Measurements from ENCODE around the gene SYT2. TPM values are rescaled to one million over a fixed set of nuclear protein-coding genes. Genes with fewer than 3 reads are reported as not detected.
A peak's percentile ranks its signal among the peaks of the same experiment; 100 is the strongest.
"Not testable (repeated sequence)": the region's sequence is repeated elsewhere in the genome, so short reads cannot be mapped to it uniquely, and the experiment has no call there.

The SYT2 gene
- total and polyA plus RNA-seq, 11 donors: 0.03 to 0.09 (median 0.06) TPM; not detected in 6

- Histone ChIP-seq H3K9me3 (no peaks in the 10 kb centered on the region), H3K27me3 (no peaks in the 10 kb centered on the region), H3K36me3 (peaks cover 0 to 100% (median 94%) of the 10 kb centered on the region in 9 donors), H3K4me3 (no peak overlapping the region), H3K4me1 (peaks cover 0 to 5% (median 0%) of the 10 kb centered on the region in 12 donors), H3K27ac (no peak overlapping the region)
- TF ChIP-seq POLR2A (IDR thresholded peaks at IDR 0.05) (no peak), CTCF (IDR thresholded peaks at IDR 0.05) (no peak)
- ATAC-seq: no peak
- intact Hi-C loops (cut with DNase I): loop anchor here in 5 of 10 donors (5.0 to 10.0 kb wide), 4 partner anchors 142 to 245 kb away; no protein-coding TSS in a partner anchor
- 76 to 83% (median 78%) methylated on average over 3 of the region's 3 CpGs for WGBS, 4 donors
- no peak for DNase-seq
Observed at GRCh38 chr1:202752774-202753173, 42.5 kb upstream of the SYT2 start.

GRCh38 chr1:202750761-202751160, 40.5 kb upstream of the SYT2 start:
- intact Hi-C loops (cut with DNase I): loop anchor here in 6 of 10 donors (2.0 to 10.0 kb wide), 5 partner anchors 144 to 248 kb away; no protein-coding TSS in a partner anchor
- H3K27ac ChIP-seq: no peak overlapping the region

GRCh38 chr1:202750024-202750423, 39.8 kb upstream of the SYT2 start:
- peaks cover 0 to 5% (median 0%) of the 10 kb centered on the region in 12 donors for H3K4me1 ChIP-seq
- H3K36me3 ChIP-seq: peaks cover 0 to 99% (median 81%) of the 10 kb centered on the region in 9 donors
- WGBS, 4 donors: 91 to 100% (median 95%) methylated on average over 2 of the region's 2 CpGs
- H3K27ac ChIP-seq: no peak overlapping the region
- H3K9me3 ChIP-seq: peaks cover 0 to under 1% (median 0%) of the 10 kb centered on the region in 12 donors
- intact Hi-C loops (cut with DNase I): loop anchor here in 6 of 10 donors (2.0 to 10.0 kb wide), 5 partner anchors 145 to 249 kb away; no protein-coding TSS in a partner anchor
- no peak for TF ChIP-seq POLR2A (IDR thresholded peaks at IDR 0.05)
- TF ChIP-seq CTCF (IDR thresholded peaks at IDR 0.05): no peak
- DNase-seq (no peak), ATAC-seq (no peak)
- no peak overlapping the region for H3K4me3 ChIP-seq
- no peaks in the 10 kb centered on the region for H3K27me3 ChIP-seq

More at GRCh38 chr1:202750761-202751160, 40.5 kb upstream of the SYT2 start:
- Histone ChIP-seq H3K4me1 (peaks cover 0 to 5% (median 0%) of the 10 kb centered on the region in 12 donors), H3K4me3 (no peak overlapping the region), H3K36me3 (peaks cover 0 to 99% (median 81%) of the 10 kb centered on the region in 9 donors), H3K9me3 (no peaks in the 10 kb centered on the region), H3K27me3 (no peaks in the 10 kb centered on the region)
- ATAC-seq (no peak), DNase-seq (no peak)
- WGBS, 4 donors: 64 to 86% (median 81%) methylated on average over 1 of the region's 1 CpG
- TF ChIP-seq CTCF (IDR thresholded peaks at IDR 0.05) (peak in 7 of 12 donors; percentile 5 to 27 (median 20)), POLR2A (IDR thresholded peaks at IDR 0.05) (no peak)

GRCh38 chr1:202745323-202745888, 35.2 kb upstream of the SYT2 start:
- Histone ChIP-seq H3K9me3 (peaks cover 0 to 5% (median 0%) of the 10 kb centered on the region in 12 donors), H3K27me3 (no peaks in the 10 kb centered on the region), H3K4me3 (no peak overlapping the region), H3K4me1 (no peaks in the 10 kb centered on the region), H3K27ac (no peak overlapping the region), H3K36me3 (peaks cover 0 to 99% (median 87%) of the 10 kb centered on the region in 9 donors)
- DNase-seq (no peak), ATAC-seq (no peak)
- TF ChIP-seq POLR2A (IDR thresholded peaks at IDR 0.05) (no peak), CTCF (IDR thresholded peaks at IDR 0.05) (no peak)
- 94 to 96% (median 94%) methylated on average over 3 of the region's 3 CpGs for WGBS, 4 donors
- intact Hi-C loops (cut with DNase I): loop anchor here in 2 of 10 donors (10.0 kb wide), 2 partner anchors 139 to 249 kb away; partner anchors contain the start of gene RABIF (in 1 of the 2)

- peaks cover 0 to 98% (median 82%) of the 10 kb centered on the region in 9 donors for H3K36me3 ChIP-seq
- intact Hi-C loops (cut with DNase I): loop anchor here in 2 of 10 donors (10.0 kb wide), 2 partner anchors 140 to 250 kb away; partner anchors contain the start of gene RABIF (in 1 of the 2)
- H3K27ac ChIP-seq, H3K27me3 ChIP-seq, ATAC-seq, H3K9me3 ChIP-seq, H3K4me1 ChIP-seq, H3K4me3 ChIP-seq, DNase-seq: not testable (repeated sequence)
- 96 to 98% (median 97%) methylated on average over 3 of the region's 3 CpGs for WGBS, 4 donors
Observed at GRCh38 chr1:202744770-202745169, 34.5 kb upstream of the SYT2 start.

All from heart left ventricle (tissue), 16 donors.